HG02571 (cell line): Measurements from ENCODE around the gene KLF8.
"Not testable (repeated sequence)": the region's sequence is repeated elsewhere in the genome, so short reads cannot be mapped to it uniquely, and the experiment has no call there.

Experiments used
- ATAC-seq: cut with Tn5 transposase; IDR thresholded peaks from one replicate; pipeline ENCODE4 v1.9.1; 2021; ENCODE audit warnings: mild to moderate bottlenecking, moderate library complexity; ENCODE audit not compliant: unreplicated experiment

KLF8 gene

DNA sequence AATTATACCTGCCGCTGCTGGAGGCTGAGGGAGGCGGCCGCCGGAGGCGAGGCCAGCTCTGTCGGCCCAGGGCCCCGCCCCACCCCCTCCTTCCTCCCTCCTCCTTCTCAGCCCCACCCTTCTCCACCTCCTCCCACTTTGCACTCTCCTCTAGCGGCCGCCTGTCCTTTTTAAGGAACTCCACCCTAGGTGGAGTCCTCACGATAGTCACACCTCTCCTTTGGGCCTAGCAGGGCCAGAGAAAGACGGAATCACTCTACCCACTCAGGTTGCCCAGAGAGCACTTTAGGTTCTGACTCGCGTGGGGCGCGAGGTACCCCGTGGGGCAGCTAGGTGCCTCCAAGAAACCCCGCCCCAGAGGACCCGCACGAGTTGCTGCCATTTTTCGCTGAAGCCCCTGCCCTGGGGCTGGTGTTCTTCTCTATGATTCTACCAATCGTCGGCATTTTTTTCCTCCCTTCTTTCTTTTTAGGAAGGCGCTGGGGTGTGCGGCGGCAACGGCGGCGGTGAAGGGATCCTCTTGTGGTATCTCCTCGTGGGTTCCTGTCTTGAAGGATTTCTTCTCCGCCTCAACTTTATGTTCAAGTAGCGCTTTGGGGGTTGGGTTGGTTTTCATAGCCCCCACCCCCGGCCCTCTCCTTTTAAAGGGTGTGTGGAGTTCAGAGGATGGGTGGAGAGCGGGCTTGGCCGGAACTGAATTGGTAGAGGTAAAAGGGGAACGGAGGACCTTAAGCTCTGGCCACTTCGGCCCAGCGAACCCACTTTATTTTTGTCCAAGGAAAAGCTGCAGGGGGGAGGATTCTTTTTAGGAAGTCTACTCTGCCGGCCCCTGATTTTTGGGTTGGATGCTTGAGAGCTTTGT lies at the start of gene KLF8:
KLF8 (plus strand) TSS at position 136 of the 862 bp plus-strand sequence. CDS start 979 bp downstream, outside the sequence.
- ATAC-seq = peak; percentile 50

DNA sequence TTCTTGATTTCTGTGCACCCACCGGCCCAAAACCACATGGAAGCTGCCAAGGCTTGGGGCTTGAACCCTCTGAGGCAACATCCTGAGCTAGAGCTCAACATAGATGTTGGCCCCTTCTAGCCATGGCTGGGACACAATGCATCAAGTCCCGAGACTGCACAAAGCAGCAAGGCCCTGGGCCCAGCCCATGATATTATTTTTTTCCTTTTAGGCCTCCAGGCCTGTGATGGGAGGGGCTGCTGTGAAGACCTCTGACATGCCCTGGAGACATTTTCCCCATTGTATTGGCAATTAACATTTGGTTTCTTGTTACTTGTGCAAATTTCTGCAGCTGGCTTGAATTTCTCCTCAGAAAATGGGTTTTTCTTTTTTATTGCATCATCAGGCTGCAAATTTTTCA lies 25.2 kb upstream of the KLF8 start:
- not testable (repeated sequence) for ATAC-seq

DNA sequence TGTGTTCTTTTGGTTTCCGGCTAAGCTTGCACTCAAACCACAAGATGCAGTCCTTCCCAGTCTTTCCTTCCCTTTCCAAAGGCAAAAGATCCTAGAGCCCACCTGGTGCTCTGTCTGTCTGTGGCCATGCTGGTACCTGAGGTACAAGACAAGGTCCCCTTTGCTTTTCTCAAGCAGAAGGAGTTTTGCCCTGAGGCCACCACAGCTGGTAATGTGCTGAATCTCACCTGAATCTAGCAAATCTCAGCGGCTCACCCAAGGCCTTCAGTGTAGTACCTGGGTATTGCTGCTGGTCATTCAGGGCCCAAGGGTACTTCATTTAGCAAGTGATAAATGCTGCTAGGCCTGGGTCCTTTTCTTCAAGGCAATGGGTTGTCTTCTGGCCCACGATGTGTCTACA lies 20.5 kb upstream of the KLF8 start:
- no peak for ATAC-seq

DNA sequence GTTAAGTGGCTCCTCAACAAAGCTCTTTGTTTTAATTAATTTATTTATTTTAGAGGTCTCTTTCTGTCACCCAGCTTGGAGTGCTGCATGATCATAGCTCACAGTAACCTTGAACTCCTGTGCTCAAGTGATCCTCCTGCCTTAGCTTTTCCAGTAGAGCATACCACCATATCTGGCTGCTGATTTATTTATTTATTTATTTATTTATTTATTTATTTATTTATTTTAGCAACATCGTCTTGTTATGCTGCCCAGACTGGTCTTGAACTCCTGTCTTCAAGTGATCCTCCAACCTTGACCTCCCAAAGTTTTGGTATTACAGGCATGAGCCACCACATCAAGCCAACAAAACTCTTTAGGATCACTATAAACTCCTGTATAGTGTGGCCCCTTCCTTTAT lies 15.8 kb upstream of the KLF8 start:
- no peak for ATAC-seq

DNA sequence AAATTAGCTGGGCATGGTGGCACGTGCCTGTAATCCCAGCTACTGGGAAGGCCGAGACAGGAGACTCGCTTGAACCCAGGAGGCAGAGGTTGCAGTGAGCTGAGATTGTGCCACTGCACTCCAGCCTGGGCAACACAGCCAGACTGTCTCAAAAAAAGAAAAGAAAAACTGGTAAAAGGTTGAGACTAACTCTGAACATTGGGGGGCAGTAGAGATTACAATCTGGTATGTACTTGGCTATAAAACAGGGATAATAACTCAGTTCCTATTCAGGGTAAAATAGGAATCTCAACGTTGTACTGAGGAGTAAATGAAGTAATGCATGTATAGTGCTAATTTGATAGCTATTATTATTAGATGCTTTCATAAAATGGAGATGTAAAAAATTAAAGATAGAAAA lies 12.5 kb upstream of the KLF8 start:
- no peak for ATAC-seq

DNA sequence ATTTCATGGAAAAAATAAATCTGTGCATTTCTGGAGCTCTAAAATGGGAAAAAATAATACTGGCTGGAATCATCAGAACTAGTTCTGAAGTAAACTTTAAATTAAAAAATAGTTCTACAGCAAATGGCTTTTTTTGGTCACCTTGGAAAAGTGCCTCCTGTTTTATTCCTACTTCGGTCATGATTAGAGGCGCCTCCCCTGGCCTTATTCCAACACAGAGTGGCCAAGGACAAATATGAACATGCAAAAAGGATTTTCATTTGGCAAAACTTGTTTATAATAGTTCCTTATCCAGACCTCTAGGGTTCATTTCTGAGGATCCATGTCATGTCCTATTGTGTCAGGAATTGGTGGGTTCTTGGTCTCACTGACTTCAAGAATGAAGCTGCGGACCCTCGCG lies 11.1 kb upstream of the KLF8 start:
- ATAC-seq = no peak

DNA sequence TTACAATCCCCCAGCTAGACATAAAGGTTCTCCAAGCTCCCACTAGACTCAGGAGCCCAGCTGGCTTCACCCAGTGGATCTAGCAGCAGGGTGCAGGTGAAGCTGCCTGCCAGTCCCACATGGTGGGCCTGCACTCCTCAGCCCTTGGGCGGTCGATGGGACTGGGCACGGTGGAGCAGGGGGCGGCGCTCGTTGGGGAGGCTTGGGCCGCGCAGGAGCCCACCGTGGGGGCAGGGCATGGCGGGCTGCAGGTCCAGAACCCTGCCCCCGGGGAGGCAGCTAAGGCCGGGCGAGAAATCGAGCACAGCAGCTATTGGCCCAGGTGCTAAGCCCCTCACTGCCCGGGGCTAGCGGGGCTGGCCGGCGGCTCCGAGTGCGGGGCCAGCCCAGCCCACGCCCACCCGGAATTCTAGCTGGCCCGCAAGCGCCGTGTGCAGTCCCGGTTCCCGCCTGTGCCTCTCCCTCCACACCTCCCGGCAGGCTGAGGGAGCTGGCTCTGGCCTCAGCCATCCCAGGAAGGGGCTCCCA lies 9.6 kb upstream of the KLF8 start:
- ATAC-seq = no peak

DNA sequence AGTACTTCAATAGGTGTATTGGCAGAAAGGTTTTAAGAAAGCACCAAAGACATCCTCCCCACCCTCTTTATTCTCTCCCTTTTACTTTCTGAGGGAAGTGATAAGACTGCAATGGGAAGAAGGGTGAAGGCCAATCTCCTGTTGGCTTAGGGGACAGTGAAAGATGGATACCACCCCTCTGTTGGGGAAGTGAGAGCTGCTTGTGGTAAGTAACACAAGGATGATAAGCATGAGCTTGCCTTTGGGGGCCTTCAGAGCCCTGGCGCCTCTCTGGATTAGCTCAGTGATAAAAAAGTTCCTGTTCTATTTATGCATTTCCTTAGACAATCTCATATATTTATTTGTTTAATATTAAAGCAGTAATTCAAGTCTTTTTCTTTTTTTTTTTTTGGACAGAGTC lies 5.2 kb upstream of the KLF8 start:
- no peak for ATAC-seq

DNA sequence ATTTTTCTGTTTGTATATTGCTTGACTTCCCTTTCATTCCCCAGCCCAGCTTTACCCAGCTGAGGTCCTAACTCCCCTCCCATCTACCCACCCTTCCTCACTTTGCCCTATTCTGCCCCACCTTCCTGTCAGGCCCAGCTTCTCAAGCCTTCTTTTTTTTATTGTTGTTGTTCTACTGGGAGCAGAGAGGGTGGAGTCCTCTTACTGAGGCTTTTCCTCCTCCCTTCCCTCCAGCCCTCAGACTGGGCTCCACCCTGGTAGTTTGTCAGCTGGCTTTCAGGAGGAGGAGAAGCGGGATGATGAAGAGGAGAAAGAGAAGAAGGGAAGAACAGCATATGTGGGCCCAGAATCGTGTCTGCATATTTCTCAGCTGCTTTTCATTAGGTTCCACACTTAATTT lies 3.2 kb upstream of the KLF8 start:
- ATAC-seq = no peak

DNA sequence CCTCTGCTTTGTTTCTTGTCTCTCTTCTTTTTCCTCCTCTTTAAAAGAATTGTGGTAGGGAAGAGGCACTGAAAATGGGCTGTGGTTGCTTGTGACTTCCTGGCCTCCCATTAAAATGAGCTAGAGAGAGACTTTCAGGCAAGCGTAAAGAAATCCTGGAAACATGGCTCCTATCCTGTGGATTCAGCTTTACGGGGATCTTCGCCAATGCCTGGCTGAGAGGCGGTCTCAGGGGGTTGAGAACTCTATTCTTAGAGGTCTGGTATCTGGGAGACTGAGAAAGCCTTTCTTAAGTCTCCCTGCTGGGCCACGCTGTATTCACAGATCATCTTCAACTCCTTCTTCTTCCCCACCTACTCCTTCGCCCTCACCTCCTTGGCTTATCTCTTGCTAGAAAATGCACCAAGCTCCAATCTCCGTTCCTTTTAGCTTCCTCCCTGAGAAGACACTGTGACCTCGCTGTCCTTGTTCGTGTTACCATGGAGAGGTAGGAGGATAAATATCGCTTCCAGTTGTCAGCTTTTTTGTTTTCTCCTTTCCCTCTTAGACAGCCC lies 542 bp upstream of the KLF8 start:
- no peak for ATAC-seq

DNA sequence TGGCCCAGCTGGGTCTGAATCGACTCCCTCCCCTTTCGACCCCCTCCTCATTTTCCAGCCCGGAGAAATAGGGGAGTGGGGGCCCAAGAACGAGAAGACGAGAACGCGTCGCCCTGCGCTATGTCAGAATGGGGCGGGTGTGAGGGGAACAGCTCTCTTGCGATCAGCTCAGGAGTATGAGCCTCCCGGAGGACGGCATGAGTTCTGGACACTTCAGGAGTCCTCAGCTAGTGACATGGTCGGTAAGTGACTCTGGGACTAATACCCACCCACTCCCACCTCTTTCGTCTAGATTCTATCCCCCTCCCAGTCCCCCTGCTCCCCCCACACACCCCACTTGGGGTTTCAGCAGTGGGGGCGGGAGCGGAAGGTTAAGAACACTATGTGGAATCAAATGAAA lies 944 bp downstream of the KLF8 start:
- peak; percentile 13 for ATAC-seq

DNA sequence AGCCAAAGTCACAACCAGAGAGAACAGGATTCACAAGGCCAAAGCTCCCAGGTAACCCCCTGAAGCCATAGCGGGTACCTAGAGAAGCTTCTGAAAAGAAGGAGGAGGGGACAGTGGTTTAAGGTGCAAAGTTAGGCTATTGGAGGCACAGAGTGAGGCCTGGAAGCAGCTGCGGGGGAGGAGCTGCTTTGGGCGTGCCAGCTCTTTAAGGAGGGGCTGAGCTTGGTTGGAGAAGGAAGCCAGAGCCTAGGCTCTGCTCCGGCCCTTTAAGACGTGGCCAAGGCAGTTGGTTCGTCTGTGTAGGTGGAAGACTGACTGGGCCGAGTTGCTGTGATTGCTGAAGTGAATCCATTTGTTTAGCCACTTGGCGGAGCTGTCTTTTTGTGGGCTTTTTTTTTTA lies 1.5 kb downstream of the KLF8 start:
- peak; percentile 86 for ATAC-seq

DNA sequence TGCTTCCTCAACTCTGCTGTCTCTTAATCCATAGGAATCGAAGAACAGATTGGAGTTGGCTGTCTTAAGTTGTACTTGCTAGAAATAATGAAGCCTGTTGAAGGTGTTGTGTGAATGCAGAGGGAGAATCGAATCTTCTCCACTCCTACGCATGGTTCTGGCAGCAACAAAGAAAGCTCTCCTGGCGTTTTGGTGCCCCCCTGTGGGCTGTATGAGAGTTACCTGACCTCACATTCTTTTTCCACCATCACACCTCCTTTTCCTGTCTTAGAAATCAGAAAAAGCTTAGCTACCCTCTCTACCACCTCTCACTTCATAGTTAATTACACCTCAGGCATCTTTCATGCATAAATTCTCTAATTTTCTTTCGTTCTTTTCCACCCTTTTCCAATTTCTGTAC lies 16.3 kb downstream of the KLF8 start:
- no peak for ATAC-seq

DNA sequence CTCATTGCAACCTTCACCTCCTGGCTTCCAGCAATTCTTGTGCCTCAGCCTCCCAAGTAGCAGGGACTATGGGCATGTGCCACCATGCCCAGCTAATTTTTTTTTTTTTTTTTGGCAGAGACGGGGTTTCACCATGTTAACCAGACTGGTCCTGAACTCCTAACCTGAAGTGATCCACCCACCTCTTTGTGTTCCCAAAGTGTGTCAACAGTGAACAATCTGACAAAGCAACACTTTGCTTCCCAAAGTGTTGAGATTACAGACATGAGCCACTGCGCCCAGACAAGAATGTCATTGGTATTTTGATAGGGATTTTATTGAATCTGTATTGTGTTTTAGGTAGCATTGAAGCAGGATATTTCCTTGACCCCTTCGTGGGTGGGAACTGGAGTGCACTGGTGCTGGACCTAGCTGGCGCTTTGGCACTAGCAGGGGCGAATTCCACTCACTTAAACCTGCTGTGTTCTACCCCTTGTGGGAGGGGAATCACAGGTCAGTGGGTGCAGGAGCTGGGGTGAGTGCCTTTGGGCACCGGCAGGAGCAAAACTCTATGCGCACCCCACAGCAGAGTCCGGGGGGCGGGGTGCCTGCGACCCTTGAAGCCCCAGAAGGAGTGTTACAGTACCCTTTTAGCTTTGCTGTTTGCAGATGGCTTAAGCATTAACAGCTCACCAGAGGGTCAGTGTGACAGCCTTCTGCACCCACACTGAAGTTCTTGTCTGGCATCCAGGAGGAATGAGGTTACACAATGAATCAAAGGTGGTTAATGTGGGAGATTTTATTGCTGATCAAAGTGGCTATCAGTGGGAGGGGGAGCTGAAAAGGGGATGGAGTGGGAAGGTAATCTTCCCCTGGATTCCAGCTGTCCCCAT lies 21.9 kb downstream of the KLF8 start:
- no peak for ATAC-seq

DNA sequence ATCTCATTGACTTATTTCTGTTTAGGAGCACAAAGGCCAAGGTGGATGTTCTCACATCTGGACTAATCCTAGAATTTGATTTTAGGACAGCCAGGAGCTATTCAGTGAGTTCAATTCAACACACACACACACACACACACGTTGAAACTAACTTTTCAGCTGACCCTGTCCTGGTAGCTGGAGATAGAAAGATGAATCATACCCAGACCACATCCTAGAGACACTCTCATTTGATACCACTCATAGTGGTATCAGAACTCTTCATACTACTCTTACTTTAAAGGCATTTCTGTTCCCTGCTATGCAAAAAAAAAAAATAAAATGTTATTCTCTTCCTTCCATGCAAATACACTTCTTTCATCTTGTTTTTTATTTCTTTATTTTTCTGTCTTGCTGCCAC lies 36.7 kb downstream of the KLF8 start:
- ATAC-seq = peak; percentile 70

DNA sequence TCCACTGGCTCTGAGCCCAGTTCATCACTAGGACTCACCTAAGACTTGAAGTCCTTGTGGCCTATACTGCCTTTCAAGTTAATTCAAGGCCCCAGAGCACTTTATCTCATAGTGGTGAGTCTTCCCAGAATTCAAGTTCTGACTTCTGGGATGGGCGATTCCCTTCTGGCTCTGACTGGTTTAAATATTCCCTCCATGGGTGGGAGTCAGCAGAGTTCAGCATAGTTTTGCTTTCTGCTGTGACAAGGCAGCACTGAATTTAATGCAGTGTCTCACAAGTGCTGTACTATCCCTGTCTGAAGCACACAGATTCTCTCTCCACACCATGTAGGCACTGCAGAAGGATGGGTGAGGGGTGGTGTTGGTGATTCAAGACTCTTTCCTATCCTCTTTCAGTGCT lies 46.5 kb downstream of the KLF8 start:
- no peak for ATAC-seq

DNA sequence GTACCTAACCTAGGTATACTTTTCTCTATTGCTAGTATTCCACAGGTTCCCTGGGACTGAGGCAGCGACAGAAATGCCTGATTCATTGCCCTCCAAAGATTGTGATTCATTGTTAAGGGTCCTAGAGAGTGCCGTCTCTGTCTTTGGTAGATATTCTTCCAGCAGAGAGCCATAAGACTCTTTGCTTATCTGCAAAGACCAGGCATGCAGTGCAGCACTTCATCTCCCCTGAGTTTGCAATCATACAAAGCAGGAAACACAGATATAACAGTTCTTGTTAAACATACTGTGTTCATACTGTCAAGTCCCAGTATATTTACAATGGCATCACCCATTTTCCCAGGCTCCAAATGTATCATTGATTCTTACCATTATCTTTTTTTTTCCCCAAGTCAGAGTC lies 47.7 kb downstream of the KLF8 start:
- ATAC-seq = no peak

DNA sequence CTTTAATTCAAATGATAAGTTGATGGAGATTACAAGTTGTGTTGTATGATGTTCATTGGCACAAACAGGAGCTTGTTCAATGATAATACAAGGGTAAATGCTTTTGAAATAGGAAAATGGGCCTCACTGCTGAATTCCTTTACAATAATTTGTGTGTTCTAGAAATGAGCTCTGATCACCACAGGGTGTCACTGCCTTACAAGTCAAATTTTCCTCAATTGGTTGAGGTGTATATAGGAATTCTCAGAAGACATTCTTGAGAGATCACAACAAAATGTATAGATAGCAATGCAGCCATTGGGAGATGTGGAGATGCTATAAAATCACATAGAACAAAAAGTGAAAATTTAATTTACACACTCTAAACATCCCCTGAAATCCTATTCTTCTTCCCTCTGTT lies 49.6 kb downstream of the KLF8 start:
- no peak for ATAC-seq

DNA sequence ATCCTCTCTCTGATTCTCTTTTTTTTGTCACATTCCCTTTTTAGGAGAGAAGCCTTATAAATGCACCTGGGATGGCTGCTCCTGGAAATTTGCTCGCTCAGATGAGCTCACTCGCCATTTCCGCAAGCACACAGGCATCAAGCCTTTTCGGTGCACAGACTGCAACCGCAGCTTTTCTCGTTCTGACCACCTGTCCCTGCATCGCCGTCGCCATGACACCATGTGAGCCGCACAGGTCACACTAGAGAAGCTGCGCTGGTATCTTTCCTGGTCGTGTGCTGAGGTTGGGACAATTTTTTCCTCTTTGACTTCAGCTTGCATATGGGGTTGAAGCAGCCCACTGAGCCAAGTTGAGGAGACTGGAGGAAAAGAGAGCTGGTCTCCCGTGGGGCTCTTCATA lies 52.1 kb downstream of the KLF8 start:
- no peak for ATAC-seq

DNA sequence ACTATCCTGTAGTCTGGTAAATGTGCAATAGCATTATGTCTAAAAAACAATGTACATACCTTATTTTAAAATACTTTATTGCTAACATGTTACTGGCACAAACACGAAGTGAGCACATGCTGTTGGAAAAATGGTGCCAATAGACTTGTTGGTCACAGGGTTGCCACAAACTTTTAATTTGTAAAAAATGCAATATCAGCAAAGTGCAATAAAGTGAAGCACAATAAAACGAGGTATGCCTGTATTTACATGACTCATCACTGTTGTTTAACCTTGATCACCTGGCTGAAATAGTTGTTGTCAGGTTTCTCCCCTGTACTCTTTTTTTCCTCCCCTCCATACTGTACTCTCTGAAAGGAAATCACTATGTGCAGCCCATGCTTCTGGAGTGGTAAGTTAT lies 56.5 kb downstream of the KLF8 start:
- no peak for ATAC-seq

DNA sequence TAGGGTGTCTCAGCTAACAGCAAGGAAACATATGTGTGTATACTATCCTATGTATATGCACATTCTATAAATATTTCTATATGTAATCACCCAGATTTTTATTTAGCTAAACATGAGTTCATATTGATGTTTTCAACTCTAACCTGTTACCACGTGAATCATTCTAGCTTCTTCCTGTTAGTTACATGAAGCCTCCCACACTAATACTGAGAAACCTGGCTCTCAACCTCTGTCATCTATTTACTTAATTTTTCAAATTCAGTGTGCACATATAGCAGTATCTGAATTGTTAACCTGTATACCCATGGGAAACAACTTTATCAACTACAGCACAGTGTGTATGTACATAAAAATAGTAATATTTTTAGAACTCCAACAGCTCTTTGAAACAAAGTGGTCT lies 57.3 kb downstream of the KLF8 start:
- no peak for ATAC-seq

DNA sequence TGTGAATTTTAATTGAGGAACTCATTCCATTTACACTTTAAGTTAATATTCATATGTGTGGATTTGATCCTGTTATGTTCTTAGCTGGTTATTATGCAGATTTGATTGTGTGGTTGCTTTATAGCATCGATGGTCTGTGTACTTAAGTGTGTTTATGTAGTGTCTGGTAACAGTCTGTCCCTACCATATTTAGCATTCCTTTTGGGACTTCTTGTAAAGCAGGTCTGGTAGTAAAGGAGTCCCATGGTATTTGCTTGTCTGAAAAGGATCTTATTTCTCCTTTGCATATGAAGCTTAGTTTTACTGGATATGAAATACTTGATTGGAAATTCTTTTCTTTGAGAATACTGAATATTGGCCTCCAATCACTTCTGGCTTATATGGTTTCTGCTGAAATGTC lies 76.6 kb downstream of the KLF8 start:
- no peak for ATAC-seq
